GM18873 (cell line): ENCODE results near the gene FAM25C.
"Not testable (repeated sequence)": the region's sequence is repeated elsewhere in the genome, so short reads cannot be mapped to it uniquely, and the experiment has no call there.

ENCODE experiments used
- ATAC-seq: cut with Tn5 transposase; IDR thresholded peaks from one replicate; pipeline ENCODE4 v1.9.1; 2021; ENCODE audit warnings: mild to moderate bottlenecking, moderate library complexity, moderate number of reproducible peaks; ENCODE audit not compliant: unreplicated experiment, low FRiP score

Gene FAM25C

DNA sequence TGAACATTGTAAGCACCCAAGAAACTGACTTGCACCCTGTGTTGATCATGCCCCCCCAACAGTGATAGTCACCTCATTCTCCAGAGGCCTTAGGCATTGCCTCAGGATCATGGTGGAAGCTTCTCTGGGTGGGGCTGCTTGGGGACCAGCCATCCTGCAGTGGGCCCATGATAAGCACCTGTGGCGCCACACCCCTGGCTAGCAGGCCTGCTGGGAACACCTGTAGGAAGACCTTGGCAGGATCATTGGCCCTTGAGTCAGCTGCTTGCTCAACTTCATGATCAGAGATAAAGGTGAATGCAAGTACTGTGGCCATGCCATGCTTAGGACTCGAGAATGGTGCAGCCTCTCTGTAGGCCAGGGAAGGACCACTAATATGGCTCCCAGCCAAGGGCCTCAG, 38.9 kb downstream of the FAM25C start:
- not testable (repeated sequence) for ATAC-seq

DNA sequence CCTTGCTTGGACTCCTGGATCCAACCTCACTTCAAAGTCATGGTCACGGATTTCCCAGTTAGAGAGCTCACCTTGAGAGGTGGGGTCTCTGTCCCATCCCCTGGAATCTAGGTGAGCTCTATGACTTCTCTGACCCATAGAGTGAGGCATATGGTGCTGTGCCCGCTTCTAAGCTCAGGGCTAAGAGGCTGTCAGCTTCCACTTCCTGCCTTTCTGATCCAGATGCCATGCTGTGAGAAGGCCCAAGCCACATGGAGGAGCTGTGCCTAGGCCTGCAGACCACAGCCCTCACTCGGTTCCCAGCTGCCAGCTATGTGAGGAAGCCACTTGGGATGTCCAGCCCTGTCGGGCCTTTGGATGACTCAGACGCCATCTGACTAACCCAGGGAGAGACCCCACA, 39.9 kb downstream of the FAM25C start:
- ATAC-seq = not testable (repeated sequence)

DNA sequence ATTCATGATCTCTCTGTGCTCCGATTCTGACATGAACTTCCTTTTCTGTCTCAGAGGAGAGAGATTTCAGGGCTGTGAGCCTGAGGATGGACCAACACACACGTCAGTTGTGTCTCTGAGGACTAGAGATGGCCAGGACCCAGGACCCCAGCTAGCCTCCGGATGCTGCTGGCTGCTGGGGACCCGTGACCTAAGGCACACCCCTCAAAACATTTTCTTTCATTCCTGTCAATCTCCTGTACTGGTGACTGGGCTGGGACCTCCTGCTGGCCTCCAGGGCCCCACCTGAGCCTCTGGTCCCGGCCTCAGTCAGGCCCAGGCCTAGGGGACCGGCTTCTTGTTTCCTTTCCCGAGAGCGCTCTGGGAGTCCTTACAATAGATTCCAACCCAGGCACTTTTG, 42.4 kb downstream of the FAM25C start:
- ATAC-seq = not testable (repeated sequence)

DNA sequence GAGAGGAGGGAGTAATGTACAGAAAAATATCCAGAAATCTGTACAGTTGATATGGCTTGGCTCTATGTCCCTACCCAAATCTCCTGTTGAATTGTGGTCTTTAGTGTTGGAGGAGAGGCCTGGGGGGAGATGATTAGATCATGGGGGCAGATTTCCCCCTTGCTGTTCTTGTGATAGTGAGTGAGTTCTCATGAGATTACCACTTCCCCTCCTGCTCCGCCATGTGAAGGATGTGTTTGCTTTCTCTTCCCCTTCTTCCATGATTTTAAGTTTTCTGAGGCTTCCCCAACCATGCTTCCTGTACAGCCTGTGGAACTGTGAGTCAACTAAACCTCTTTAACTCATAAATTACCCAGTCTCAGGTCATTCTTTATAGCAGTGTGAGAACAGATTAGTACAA, 52.2 kb downstream of the FAM25C start:
- ATAC-seq = not testable (repeated sequence)
